Activated T-helper 1 cell treated with anti-CD3 and anti-CD28 coated beads, Interleukin-12 subunit alpha, Interleukin-12 subunit beta, Interleukin-2, Interleukin-4 antibody, amounts not matched to agents 30 ng/mL and 10 ng/mL and 1 ng/mL, durations not matched to agents 14 hours and 24 hours and 36 hours (primary cell): Measurements from ENCODE around the gene NPAS3. TPM values are rescaled to one million over a fixed set of nuclear protein-coding genes. Genes with fewer than 3 reads are reported as not detected.

ENCODE experiments used
- DNase-seq: peaks from one replicate; pipeline ENCODE4 v3.0.0; 2021; ENCODE audit warnings: low spot score
- H3K27ac Mint-ChIP-seq: one replicate; pipeline ENCODE4 v1.8.0; 2021; ENCODE audit warnings: mild to moderate bottlenecking, mixed read lengths
- H3K27me3 Mint-ChIP-seq: one replicate; pipeline ENCODE4 v1.8.0; 2022; ENCODE audit warnings: mild to moderate bottlenecking, moderate library complexity, mixed read lengths; ENCODE audit not compliant: insufficient read depth
- H3K36me3 Mint-ChIP-seq: one replicate; pipeline ENCODE4 v1.8.0; 2021; ENCODE audit warnings: low read depth, mixed read lengths
- H3K4me1 Mint-ChIP-seq: one replicate; pipeline ENCODE4 v1.8.0; 2021; ENCODE audit warnings: low read depth, mixed read lengths
- H3K4me3 Mint-ChIP-seq: one replicate; pipeline ENCODE4 v1.8.0; 2021; ENCODE audit warnings: mild to moderate bottlenecking, moderate library complexity, mixed read lengths
- H3K9me3 Mint-ChIP-seq: one replicate; pipeline ENCODE4 v1.8.0; 2021; ENCODE audit warnings: mixed read lengths
- intact Hi-C: fragments of 100-400 bp; cut with micrococcal nuclease; formaldehyde crosslinking; loops from one replicate; pipeline ENCODE4 v1.15.1; 2024
- total RNA-seq: library from RNA; stranded (reverse); gene quantifications from 2 replicates; pipeline ENCODE4 v1.2.3, GENCODE V29; 2022

Gene NPAS3
- total RNA-seq, 1 donor from 2014 or later: not detected

DNA sequence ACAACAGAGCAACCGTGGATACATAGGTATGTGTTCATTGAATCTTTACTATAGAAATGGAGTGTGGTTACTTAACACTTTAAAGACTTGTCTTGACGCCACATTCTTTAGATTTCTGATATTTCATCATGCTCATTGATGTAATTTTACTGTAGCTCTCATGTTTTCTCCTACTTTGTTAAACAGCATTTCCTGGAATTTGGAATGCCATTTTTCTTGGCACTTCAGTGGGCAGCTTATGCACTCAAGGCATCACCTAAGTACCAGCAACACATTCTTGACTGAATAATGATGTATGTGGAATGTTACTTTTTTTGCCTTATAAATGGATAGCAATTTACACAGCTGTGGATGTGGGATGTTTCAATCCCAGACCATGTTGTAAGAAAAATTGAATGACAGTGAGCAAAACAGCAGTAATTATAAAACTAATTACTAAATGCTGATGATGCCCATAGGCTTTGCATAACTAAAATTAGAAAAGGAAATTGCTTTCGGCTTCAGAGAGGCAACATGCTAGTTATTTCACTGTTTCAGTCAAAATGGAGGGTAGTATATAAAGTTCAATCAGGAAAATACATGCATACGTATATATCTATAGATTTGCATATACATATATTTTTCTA lies 298.5 kb downstream of the NPAS3 start:
- H3K36me3 Mint-ChIP-seq: no peaks in the 10 kb centered on the region
- H3K4me3 Mint-ChIP-seq: no peak overlapping the region
- no peaks in the 10 kb centered on the region for H3K27me3 Mint-ChIP-seq
- no peaks in the 10 kb centered on the region for H3K9me3 Mint-ChIP-seq
- no peaks in the 10 kb centered on the region for H3K4me1 Mint-ChIP-seq
- DNase-seq: no peak
- H3K27ac Mint-ChIP-seq: no peak overlapping the region
- intact Hi-C loops: no loop called here

- Mint-ChIP-seq H3K36me3 (no peaks in the 10 kb centered on the region), H3K4me1 (no peaks in the 10 kb centered on the region), H3K4me3 (no peak overlapping the region), H3K27ac (no peak overlapping the region), H3K27me3 (no peaks in the 10 kb centered on the region), H3K9me3 (no peaks in the 10 kb centered on the region)
- no peak for DNase-seq
- intact Hi-C loops: no loop called here
These were observed 300.8 kb downstream of the NPAS3 start for GRCh38 chr14:33239465-33239864.

DNA sequence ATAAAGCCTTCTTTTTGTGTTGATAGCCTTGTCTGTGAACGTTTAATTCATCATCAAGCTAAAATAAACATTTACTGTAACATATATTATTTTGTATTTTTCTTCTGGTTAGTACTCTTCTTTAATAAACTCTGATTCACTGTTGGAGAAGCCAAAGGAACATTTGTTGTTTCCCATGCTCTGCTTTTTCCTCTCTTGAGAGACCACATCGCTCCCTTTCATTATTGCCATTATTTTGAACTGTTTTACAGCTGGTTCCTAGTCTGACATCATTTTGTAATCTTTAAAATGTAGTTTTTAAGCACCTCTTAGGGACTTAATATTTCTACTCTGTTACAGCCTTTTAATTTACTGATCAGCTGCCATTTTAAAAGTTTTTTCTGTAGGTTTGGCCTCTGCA lies 301.8 kb downstream of the NPAS3 start:
- no peak for DNase-seq
- intact Hi-C loops: no loop called here
- Mint-ChIP-seq H3K4me1 (no peaks in the 10 kb centered on the region), H3K36me3 (no peaks in the 10 kb centered on the region), H3K27ac (no peak overlapping the region), H3K27me3 (no peaks in the 10 kb centered on the region), H3K9me3 (no peaks in the 10 kb centered on the region), H3K4me3 (no peak overlapping the region)

GRCh38 chr14:33241331-33241730 lies 302.7 kb downstream of the NPAS3 start:
- Mint-ChIP-seq H3K9me3 (no peaks in the 10 kb centered on the region), H3K4me3 (no peak overlapping the region), H3K27ac (no peak overlapping the region), H3K4me1 (no peaks in the 10 kb centered on the region), H3K36me3 (no peaks in the 10 kb centered on the region), H3K27me3 (no peaks in the 10 kb centered on the region)
- no peak for DNase-seq
- intact Hi-C loops: no loop called here

DNA sequence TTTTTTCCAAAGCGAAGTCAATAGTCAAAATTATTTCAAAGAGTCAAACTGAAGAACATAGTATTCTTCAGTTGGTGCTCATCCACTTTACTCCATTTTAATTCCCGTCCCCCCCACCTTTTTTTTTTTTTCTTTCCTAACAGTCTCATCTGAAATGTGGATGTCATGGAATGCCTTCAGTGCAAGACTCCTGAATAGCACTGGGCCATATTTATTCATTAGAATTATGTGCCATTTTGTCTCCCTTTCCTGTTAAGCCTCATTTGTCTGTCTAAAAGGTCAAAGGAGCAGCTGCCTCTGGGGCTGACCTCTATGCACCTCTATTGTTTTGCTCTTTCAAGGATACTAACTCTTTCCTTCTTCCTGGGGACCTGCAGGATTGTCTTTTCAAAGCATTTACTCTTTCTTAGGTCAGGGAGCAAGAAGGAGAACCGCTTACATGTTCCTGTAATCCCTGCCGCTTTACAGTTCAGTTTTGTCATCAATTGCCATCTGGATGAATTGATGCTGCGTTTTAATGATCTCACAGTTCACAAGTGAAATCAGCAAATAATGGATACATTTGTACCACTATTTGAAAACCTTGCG lies 310.6 kb downstream of the NPAS3 start:
- no peak overlapping the region for H3K4me3 Mint-ChIP-seq
- H3K27me3 Mint-ChIP-seq: no peaks in the 10 kb centered on the region
- intact Hi-C loops: no loop called here
- no peaks in the 10 kb centered on the region for H3K9me3 Mint-ChIP-seq
- DNase-seq: no peak
- H3K27ac Mint-ChIP-seq: no peak overlapping the region
- H3K4me1 Mint-ChIP-seq: no peaks in the 10 kb centered on the region
- no peaks in the 10 kb centered on the region for H3K36me3 Mint-ChIP-seq

DNA sequence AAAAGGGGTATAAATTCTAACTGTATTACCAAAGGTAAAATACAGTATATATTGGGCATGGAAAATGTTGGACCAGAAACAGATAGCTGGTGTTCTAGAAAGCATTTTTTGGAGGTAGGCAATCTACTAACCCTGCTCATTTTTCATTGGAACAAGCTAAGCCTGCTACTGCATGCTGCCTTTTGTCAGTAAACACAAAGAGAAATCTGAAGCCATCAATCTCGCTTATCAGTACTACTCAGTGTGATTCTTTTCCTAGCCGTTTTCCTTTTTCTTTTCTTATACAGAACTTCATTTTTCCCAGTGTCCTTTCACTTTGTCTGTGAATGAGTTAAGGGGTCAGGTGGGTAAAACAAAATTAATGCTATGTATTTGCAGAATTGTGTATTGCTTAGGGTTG lies 312.3 kb downstream of the NPAS3 start:
- intact Hi-C loops: no loop called here
- H3K4me3 Mint-ChIP-seq: no peak overlapping the region
- no peaks in the 10 kb centered on the region for H3K4me1 Mint-ChIP-seq
- no peaks in the 10 kb centered on the region for H3K36me3 Mint-ChIP-seq
- DNase-seq: no peak
- H3K9me3 Mint-ChIP-seq: no peaks in the 10 kb centered on the region
- no peak overlapping the region for H3K27ac Mint-ChIP-seq
- no peaks in the 10 kb centered on the region for H3K27me3 Mint-ChIP-seq

DNA sequence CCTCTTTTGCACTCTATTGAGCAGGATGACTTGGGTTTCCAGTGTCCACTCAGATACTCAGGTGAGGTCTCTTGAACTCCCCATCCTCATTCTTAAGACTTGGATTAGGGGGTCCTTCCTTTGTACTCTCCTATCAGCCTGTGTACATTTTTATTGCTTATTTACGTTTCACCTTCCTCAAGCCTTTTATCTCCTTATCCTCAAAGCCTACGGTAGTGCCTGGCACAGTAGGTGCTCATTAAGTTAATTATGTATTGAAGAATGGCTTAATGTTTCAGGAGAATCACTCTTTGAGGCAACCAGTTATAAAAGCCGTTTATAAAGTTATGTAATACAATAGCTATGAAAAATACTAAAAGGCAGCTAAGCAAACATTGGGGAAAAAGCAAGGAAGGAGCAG lies 315.7 kb downstream of the NPAS3 start:
- no peak overlapping the region for H3K4me3 Mint-ChIP-seq
- DNase-seq: no peak
- H3K36me3 Mint-ChIP-seq: no peaks in the 10 kb centered on the region
- intact Hi-C loops: no loop called here
- H3K27ac Mint-ChIP-seq: no peak overlapping the region
- peaks cover 4% of the 10 kb centered on the region for H3K9me3 Mint-ChIP-seq
- no peaks in the 10 kb centered on the region for H3K4me1 Mint-ChIP-seq
- H3K27me3 Mint-ChIP-seq: no peaks in the 10 kb centered on the region

- no peak for DNase-seq
- H3K4me1 Mint-ChIP-seq: no peaks in the 10 kb centered on the region
- peaks cover 4% of the 10 kb centered on the region for H3K9me3 Mint-ChIP-seq
These were observed 316.2 kb downstream of the NPAS3 start for GRCh38 chr14:33254861-33255395.

DNA sequence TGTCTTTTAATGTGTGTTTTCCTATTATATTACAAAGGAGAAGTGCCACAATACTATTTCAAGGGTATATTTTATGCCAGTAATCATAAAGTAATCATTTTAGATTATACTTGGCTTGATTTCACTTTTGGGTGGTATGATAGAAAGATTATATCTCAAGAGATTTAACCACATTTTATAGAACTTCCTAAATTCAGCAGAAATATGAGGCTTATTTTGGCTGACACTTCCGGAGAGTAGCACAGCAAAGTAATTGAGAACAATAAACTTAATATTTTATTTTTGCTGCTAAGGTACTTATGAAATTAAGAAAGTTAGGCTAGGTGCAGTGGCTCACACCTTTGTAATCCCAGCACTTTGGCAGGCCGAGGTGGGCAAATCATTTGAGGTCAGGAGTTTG lies 319.1 kb downstream of the NPAS3 start:
- H3K4me1 Mint-ChIP-seq: no peaks in the 10 kb centered on the region
- no peak overlapping the region for H3K4me3 Mint-ChIP-seq
- no peak overlapping the region for H3K27ac Mint-ChIP-seq
- intact Hi-C loops: no loop called here
- peaks cover 11% of the 10 kb centered on the region for H3K9me3 Mint-ChIP-seq
- DNase-seq: no peak
- H3K36me3 Mint-ChIP-seq: no peaks in the 10 kb centered on the region
- no peaks in the 10 kb centered on the region for H3K27me3 Mint-ChIP-seq

More at GRCh38 chr14:33254861-33255395, 316.2 kb downstream of the NPAS3 start:
- H3K4me3 Mint-ChIP-seq: no peak overlapping the region
- no peaks in the 10 kb centered on the region for H3K27me3 Mint-ChIP-seq
- intact Hi-C loops: no loop called here
- no peaks in the 10 kb centered on the region for H3K36me3 Mint-ChIP-seq
- H3K27ac Mint-ChIP-seq: no peak overlapping the region

GRCh38 chr14:33259764-33260163 lies 321.1 kb downstream of the NPAS3 start:
- Mint-ChIP-seq H3K27me3 (no peaks in the 10 kb centered on the region), H3K9me3 (peaks cover 11% of the 10 kb centered on the region), H3K4me1 (no peaks in the 10 kb centered on the region), H3K4me3 (no peak overlapping the region), H3K36me3 (no peaks in the 10 kb centered on the region), H3K27ac (no peak overlapping the region)
- no peak for DNase-seq
- intact Hi-C loops: no loop called here

- Mint-ChIP-seq H3K27ac (no peak overlapping the region), H3K9me3 (no peaks in the 10 kb centered on the region), H3K27me3 (no peaks in the 10 kb centered on the region), H3K36me3 (no peaks in the 10 kb centered on the region), H3K4me1 (no peaks in the 10 kb centered on the region), H3K4me3 (no peak overlapping the region)
- intact Hi-C loops: no loop called here
- no peak for DNase-seq
These were observed 332.5 kb downstream of the NPAS3 start for GRCh38 chr14:33271216-33271615.

DNA sequence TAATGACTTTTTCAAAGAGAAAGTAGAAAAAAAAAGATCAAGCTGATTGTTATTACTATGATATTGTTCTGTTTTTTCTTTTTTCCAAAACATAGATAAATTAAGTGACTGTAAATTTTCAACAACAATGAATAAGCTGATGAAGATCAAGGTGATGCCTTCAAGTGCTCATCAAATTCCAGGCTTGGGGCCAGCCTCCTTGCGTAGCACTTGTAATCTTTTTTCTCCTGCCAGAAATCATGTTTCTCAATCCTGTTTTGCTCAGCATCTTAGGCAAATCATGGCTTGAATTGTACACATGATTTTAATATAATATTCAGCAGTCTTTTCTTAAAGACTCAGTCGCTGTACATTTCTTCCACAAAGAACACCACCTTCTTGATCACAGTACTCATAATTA lies 333.2 kb downstream of the NPAS3 start:
- Mint-ChIP-seq H3K9me3 (no peaks in the 10 kb centered on the region), H3K27ac (no peak overlapping the region), H3K36me3 (no peaks in the 10 kb centered on the region), H3K4me1 (no peaks in the 10 kb centered on the region), H3K27me3 (no peaks in the 10 kb centered on the region), H3K4me3 (no peak overlapping the region)
- intact Hi-C loops: no loop called here
- DNase-seq: no peak

DNA sequence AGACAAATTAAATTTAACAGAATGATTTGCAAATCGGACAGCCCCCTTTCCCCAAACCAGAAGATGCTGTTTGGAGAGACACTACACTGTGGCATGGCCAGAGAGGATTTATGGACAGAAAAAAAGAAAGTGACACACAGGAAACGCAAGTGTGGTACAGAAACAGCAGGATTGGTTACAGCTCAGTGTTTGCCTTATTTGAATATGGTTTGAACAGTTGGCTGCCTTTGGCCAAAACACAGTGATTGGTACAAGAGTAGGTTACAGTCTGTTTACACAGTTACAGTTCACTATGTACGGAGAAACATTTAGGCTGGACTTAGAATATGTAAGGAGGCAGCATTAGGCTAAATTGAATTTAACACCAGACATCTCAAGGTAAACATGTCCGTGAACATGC lies 335.3 kb downstream of the NPAS3 start:
- H3K4me1 Mint-ChIP-seq: no peaks in the 10 kb centered on the region
- no peak overlapping the region for H3K4me3 Mint-ChIP-seq
- no peaks in the 10 kb centered on the region for H3K27me3 Mint-ChIP-seq
- intact Hi-C loops: no loop called here
- H3K27ac Mint-ChIP-seq: no peak overlapping the region
- peaks cover 8% of the 10 kb centered on the region for H3K9me3 Mint-ChIP-seq
- no peak for DNase-seq
- H3K36me3 Mint-ChIP-seq: no peaks in the 10 kb centered on the region

- no peak overlapping the region for H3K4me3 Mint-ChIP-seq
- H3K4me1 Mint-ChIP-seq: no peaks in the 10 kb centered on the region
- H3K27me3 Mint-ChIP-seq: no peaks in the 10 kb centered on the region
- no peak for DNase-seq
- H3K9me3 Mint-ChIP-seq: peaks cover 8% of the 10 kb centered on the region
- intact Hi-C loops: no loop called here
- no peak overlapping the region for H3K27ac Mint-ChIP-seq
- no peaks in the 10 kb centered on the region for H3K36me3 Mint-ChIP-seq
These were observed 337.2 kb downstream of the NPAS3 start for GRCh38 chr14:33275879-33276278.
